GM21367 (cell line): ENCODE results near the gene FANCI.
"Not testable (repeated sequence)": the region's sequence is repeated elsewhere in the genome, so short reads cannot be mapped to it uniquely, and the experiment has no call there.

Experiments
- ATAC-seq: cut with Tn5 transposase; IDR thresholded peaks from one replicate; pipeline ENCODE4 v1.9.1; 2021; ENCODE audit not compliant: unreplicated experiment

Gene FANCI

GRCh38 chr15:89221543-89221942 is 22.2 kb upstream of the FANCI start, which contains the start of gene RLBP1:
Gene RLBP1 (minus strand): TSS chr15:89221579. CDS start chr15:89218975, 2,604 bp downstream.
- ATAC-seq, result no peak

DNA sequence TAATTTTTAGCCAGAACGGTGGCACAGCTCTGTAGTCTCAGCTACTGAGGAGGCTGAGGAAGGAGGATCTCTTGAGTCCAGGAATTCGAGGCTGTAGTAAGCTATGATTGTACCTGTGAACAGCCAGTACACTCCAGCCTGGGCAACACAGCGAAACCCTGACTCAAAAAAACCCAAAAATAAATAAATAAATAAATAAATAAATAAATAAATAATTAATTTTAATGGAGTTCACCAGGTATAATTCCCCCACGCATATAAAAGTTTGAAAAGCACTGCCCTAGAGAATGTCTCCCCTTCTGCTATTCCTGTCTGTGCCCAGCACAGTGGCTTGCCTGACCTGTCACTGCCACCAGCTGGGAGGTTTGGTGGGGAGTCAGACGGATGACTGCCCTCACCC is 18.2 kb upstream of the FANCI start:
- ATAC-seq, result no peak

DNA sequence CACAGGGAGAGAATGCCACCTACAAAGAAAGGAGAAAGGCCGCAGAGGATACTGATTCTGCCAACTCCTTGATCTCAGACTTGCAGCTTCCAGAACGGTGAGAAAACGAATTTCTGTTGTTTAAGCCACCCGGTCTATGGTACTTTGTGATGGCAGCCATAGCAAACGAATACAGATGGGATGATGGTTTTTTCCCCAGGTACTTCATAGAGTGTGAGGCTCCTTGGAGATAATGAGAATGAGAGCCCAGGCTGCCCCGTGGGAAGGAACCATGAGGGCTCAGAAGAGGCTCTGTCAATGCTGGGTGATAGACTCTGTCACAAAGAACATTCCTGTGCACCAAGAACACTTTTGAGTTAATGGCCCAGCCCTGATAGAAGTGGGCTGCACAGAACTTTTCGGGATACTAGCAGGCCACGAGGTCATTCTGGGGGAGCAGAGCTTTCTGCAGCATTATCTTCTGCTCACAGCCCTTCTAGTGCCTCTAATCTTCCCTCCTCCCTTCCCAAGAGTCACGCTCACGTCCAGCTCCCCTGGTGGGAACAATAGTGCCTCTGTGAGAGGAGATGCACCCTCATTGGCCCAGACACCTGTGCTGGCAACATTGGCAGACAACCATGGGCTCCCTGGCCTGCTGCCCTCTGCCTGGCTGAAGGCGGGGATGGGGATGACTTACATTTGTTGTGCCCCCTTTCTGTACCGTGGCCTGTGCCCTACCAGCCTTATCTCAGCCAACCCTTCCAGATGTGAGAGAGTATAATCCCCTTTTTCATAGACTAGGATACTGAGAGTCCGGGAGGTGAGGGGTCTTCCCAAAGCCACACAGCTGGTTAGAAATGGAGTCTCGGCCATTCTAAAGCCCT is 17.2 kb upstream of the FANCI start:
- no peak for ATAC-seq

GRCh38 chr15:89227425-89227824 is 16.4 kb upstream of the FANCI start:
- ATAC-seq, result no peak

DNA sequence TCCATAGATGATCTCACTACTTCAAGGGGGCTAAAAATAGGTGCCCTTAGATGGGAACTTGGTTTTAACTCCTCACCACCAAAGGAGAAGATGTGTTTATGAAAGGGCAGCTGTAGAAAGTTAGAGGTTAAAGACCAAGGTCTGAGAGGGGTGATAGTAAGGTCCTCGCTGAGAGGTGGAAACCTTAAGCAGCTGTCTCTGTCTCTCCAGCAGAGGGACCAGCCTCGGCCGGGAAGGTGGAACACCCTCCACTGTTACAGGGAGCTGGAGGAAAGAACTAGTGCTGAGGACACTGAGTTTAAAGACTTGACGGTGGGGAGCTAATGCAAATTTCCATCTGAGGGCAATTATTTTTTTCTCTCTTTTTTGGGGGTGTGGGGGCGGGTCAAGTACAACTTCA is 13.5 kb upstream of the FANCI start:
- ATAC-seq, result no peak

DNA sequence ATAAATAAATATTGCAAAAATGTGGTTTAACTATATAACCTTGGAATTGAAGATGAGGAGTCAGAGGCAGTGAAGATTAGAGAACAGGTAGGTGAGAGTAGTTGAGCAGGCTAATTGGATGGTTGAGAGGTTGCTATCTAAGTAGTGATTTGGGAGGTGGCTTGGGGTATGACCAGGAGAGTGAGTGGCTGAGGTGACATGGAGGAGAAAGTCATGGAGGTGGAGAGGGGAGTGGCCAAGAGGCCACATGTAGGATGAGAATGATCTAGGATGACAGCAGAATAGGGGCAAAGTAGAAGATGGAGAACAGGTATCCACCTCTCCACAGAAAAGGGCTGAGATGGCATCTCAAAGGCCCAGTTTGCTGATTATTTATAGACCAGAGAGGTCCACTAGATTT is 11.9 kb upstream of the FANCI start:
- ATAC-seq, result no peak

- ATAC-seq, result not testable (repeated sequence)
These were observed 3.6 kb upstream of the FANCI start for GRCh38 chr15:89239883-89240810.

GRCh38 chr15:89243046-89243690 is 611 bp upstream of the FANCI start:
- ATAC-seq, result no peak

GRCh38 chr15:89244574-89244903 is 760 bp downstream of the FANCI start:
- no peak for ATAC-seq

DNA sequence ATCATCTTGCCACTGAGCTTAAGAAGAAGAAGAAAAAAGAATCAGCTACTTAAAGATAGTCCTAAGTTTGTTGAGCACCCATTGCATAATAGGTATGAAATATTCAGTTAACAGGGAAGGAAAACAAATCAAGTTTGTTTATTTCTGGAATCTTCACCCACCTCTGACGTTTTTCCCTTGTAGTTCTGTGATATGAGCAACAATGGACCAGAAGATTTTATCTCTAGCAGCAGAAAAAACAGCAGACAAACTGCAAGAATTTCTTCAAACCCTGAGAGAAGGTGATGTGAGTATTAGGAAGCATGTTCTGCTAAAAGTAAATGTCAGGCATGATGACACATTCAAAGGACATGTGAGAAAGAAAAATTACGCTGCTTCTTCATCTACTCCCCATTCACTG is 3.7 kb downstream of the FANCI start:
- no peak for ATAC-seq

DNA sequence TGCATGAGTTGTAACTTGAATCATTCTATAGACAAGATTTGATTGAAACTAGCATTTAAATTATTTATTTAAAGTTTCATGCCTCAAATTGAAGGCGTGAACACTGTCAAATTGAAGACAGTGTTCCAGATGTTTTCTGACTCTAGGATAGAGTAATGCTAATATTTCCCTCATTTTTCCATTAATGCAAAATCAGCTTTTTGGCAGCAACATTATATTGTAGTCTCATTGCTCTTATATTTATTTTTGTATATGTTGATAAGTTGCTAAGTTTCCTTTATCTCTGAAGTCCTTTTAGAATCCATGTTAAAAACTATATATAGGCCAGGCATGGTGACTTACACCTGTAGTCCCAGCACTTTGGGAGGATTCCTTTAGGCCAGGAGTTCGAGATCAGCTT is 4.8 kb downstream of the FANCI start:
- no peak for ATAC-seq

- not testable (repeated sequence) for ATAC-seq
These were observed 6.4 kb downstream of the FANCI start for GRCh38 chr15:89250142-89250541.

- not testable (repeated sequence) for ATAC-seq
These were observed 33.5 kb downstream of the FANCI start for GRCh38 chr15:89277281-89277680.

- ATAC-seq, result no peak
These were observed 34.5 kb downstream of the FANCI start for GRCh38 chr15:89278307-89278706.

- ATAC-seq, result no peak
These were observed 38.9 kb downstream of the FANCI start for GRCh38 chr15:89282631-89283030.

- no peak for ATAC-seq
These were observed 39.4 kb downstream of the FANCI start for GRCh38 chr15:89283201-89283600.

GRCh38 chr15:89291934-89292438 is 48.2 kb downstream of the FANCI start:
- no peak for ATAC-seq

DNA sequence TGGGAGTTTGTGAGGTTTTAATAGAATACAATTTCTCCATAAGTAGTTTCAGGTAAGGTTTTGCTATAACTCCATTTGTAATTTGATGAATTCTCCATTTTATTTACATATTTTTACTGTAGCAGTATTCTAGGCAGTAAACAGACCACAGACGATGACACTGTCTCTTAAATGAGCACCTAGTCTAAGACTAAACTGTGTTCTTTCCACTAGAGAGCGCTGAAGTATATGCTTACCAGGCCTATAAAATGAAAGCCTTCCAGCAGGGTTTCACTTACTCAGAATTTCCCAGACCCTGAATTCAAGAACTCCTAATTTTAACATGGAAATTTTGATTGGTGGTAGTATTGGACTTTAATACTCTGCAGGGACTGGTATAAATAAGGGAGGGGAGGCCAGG is 49.2 kb downstream of the FANCI start:
- ATAC-seq, result no peak

DNA sequence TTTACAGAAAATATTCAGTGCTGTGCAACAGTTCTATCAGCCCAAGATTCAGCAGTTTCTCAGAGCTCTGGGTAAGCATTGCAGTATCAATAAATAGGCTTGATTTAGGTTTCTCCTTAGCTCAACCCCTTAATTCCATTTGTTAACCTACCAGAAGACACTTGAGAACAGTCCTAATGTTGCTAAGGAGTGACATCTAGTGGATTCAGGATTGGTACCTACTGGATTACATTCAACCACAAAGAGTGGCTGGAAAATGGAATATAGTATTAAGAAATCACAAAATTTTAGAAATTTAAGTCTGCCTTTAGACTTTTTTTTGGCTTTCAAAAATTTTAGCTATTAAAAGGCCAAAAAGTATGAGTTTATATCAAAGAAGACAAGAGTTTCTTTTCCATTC is 56.1 kb downstream of the FANCI start:
- ATAC-seq, result no peak

- no peak for ATAC-seq
These were observed 57.7 kb downstream of the FANCI start for GRCh38 chr15:89301304-89302089.
